Measurements from ENCODE around the gene NRXN2. TPM values are rescaled to one million over a fixed set of nuclear protein-coding genes. Genes with fewer than 3 reads are reported as not detected.

Gene NRXN2
- total RNA-seq, 1 experiment from 2014 or later: not detected

DNA sequence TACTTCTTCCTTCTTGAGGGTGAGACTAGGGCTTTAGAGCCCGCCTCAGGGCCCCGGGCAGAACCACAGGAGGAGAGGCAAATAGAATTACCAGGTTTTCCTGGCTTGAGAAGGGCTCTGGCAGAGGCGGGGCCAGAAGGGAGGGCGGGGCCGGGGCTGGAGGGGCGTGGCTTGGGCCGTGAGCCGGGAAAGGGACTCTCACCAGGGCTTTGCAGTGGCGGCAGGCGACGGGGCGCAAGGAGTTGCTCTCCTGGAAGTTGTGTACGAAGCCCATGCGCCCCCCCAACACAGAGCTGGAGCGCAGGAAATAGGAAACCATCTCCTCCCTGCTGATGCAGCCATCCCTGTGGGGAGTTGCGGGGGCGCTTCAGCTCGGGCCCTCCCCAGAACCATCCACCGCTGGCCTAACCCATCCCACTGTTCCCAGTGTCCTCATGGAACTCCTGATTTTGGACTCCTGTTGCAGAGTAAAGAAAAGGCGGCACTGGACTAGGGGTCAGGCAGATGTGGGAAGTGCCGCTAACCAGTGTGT lies 6.9 kb upstream of the NRXN2 start:
- CTCF ChIA-PET: no interaction called here
- Mint-ChIP-seq H3K4me3 (ENCODE audit: unreplicated experiment) (no peak overlapping the region), H3K4me1 (ENCODE audit: insufficient read depth, unreplicated experiment) (no peaks in the 10 kb centered on the region), H3K9me3 (ENCODE audit: unreplicated experiment) (no peaks in the 10 kb centered on the region), H3K27me3 (ENCODE audit: insufficient read depth, unreplicated experiment) (peaks cover 25% of the 10 kb centered on the region), H3K36me3 (ENCODE audit: insufficient read depth, unreplicated experiment) (no peaks in the 10 kb centered on the region), H3K27ac (ENCODE audit: low read depth, unreplicated experiment) (no peak overlapping the region)
- intact Hi-C loops (cut with micrococcal nuclease): no loop called here
- BruUV-seq (replicated peaks): no TSS peak
- no peak for DNase-seq (ENCODE audit: unreplicated experiment)
- POLR2A ChIA-PET: no interaction called here
- TF ChIP-seq, protein P1, sequence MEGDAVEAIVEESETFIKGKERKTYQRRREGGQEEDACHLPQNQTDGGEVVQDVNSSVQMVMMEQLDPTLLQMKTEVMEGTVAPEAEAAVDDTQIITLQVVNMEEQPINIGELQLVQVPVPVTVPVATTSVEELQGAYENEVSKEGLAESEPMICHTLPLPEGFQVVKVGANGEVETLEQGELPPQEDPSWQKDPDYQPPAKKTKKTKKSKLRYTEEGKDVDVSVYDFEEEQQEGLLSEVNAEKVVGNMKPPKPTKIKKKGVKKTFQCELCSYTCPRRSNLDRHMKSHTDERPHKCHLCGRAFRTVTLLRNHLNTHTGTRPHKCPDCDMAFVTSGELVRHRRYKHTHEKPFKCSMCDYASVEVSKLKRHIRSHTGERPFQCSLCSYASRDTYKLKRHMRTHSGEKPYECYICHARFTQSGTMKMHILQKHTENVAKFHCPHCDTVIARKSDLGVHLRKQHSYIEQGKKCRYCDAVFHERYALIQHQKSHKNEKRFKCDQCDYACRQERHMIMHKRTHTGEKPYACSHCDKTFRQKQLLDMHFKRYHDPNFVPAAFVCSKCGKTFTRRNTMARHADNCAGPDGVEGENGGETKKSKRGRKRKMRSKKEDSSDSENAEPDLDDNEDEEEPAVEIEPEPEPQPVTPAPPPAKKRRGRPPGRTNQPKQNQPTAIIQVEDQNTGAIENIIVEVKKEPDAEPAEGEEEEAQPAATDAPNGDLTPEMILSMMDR (IDR thresholded peaks at IDR 0.05; ENCODE audit: unreplicated experiment): no peak

GRCh38 chr11:64728757-64729365 lies 5.9 kb upstream of the NRXN2 start:
- TF ChIP-seq, protein P1 (IDR thresholded peaks at IDR 0.05; ENCODE audit: unreplicated experiment): no peak
- ChIA-PET CTCF (no interaction called here), POLR2A (no interaction called here)
- intact Hi-C loops (cut with micrococcal nuclease): no loop called here
- no peaks in the 10 kb centered on the region for H3K9me3 Mint-ChIP-seq (ENCODE audit: unreplicated experiment)
- no peaks in the 10 kb centered on the region for H3K36me3 Mint-ChIP-seq (ENCODE audit: insufficient read depth, unreplicated experiment)
- no TSS peak for BruUV-seq (replicated peaks)
- H3K4me3 Mint-ChIP-seq (ENCODE audit: unreplicated experiment): no peak overlapping the region
- H3K4me1 Mint-ChIP-seq (ENCODE audit: insufficient read depth, unreplicated experiment): no peaks in the 10 kb centered on the region
- H3K27me3 Mint-ChIP-seq (ENCODE audit: insufficient read depth, unreplicated experiment): peaks cover 25% of the 10 kb centered on the region
- no peak for DNase-seq (ENCODE audit: unreplicated experiment)
- no peak overlapping the region for H3K27ac Mint-ChIP-seq (ENCODE audit: low read depth, unreplicated experiment)

DNA sequence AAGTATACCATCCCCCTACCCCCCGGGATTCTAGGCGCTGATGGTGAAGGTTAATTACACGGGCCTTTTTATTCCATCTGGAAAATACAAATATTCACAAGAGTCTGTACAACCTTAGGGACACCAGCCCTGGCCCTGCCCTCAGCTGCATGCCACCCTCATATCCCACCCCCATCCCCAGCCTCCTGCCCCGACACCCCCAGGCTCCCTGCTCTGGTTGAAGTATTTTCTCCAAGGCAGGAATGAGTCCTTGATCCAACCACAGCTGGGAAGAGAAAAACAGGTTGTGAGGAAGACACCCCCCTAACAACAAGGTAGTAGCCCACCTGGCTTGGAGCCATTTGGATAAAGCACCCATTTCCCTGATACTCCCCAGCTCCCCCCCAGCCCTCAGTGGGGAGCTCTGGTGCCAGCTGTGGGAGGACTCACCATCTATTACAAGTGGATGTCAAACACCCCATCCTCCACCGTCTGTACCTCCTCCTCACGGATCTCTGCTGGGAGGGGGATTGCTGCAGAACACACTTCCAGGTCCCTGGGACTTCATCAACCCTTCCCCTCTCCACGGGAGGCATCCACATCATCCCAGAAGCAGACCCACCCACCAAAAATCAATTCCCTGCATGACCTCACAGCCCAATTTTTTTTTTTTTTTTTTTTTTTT lies 4.0 kb upstream of the NRXN2 start:
- no peak overlapping the region for H3K27ac Mint-ChIP-seq (ENCODE audit: low read depth, unreplicated experiment)
- no peak overlapping the region for H3K4me3 Mint-ChIP-seq (ENCODE audit: unreplicated experiment)
- DNase-seq (ENCODE audit: unreplicated experiment): no peak
- no peaks in the 10 kb centered on the region for H3K9me3 Mint-ChIP-seq (ENCODE audit: unreplicated experiment)
- TF ChIP-seq, protein P1 (IDR thresholded peaks at IDR 0.05; ENCODE audit: unreplicated experiment): no peak
- H3K36me3 Mint-ChIP-seq (ENCODE audit: insufficient read depth, unreplicated experiment): no peaks in the 10 kb centered on the region
- no peaks in the 10 kb centered on the region for H3K4me1 Mint-ChIP-seq (ENCODE audit: insufficient read depth, unreplicated experiment)
- no TSS peak for BruUV-seq (replicated peaks)
- ChIA-PET POLR2A (interaction anchor here (0.6 kb wide), 1 partner anchor 14 kb away, joined by 3 read pairs; no protein-coding TSS in a partner anchor), CTCF (interaction anchor here (1.0 to 1.3 kb wide), 2 partner anchors 38 to 280 kb away, joined by 3 read pairs; no protein-coding TSS in a partner anchor)
- peaks cover 33% of the 10 kb centered on the region for H3K27me3 Mint-ChIP-seq (ENCODE audit: insufficient read depth, unreplicated experiment)
- intact Hi-C loops (cut with micrococcal nuclease): no loop called here

- TF ChIP-seq, protein P1 (IDR thresholded peaks at IDR 0.05; ENCODE audit: unreplicated experiment): no peak
- Mint-ChIP-seq H3K27ac (ENCODE audit: low read depth, unreplicated experiment) (no peak overlapping the region), H3K4me3 (ENCODE audit: unreplicated experiment) (no peak overlapping the region), H3K9me3 (ENCODE audit: unreplicated experiment) (no peaks in the 10 kb centered on the region), H3K4me1 (ENCODE audit: insufficient read depth, unreplicated experiment) (no peaks in the 10 kb centered on the region), H3K27me3 (ENCODE audit: insufficient read depth, unreplicated experiment) (peaks cover 40% of the 10 kb centered on the region), H3K36me3 (ENCODE audit: insufficient read depth, unreplicated experiment) (no peaks in the 10 kb centered on the region)
- no TSS peak for BruUV-seq (replicated peaks)
- ChIA-PET CTCF (interaction anchor here (0.7 to 1.0 kb wide), 2 partner anchors 23 to 38 kb away, joined by 5 to 6 read pairs; no protein-coding TSS in a partner anchor), POLR2A (no interaction called here)
- intact Hi-C loops (cut with micrococcal nuclease): no loop called here
- DNase-seq (ENCODE audit: unreplicated experiment): no peak
Observed at GRCh38 chr11:64726211-64726641, 3.2 kb upstream of the NRXN2 start.

All from MCF 10A (cell line).